UCSD-AML1 (cell line): ENCODE data around the gene TAS2R4.
"Not testable (repeated sequence)": the region's sequence is repeated elsewhere in the genome, so short reads cannot be mapped to it uniquely, and the experiment has no call there.

ENCODE experiments used
- DNase-seq: peaks from one replicate; lab custom pipeline; 2025; ENCODE audit not compliant: unreplicated experiment; lab: John Stamatoyannopoulos, UW

The TAS2R4 gene

GRCh38 chr7:141822432-141822831, 46.0 kb downstream of the TAS2R4 start:
- not testable (repeated sequence) for DNase-seq
